GM19025 (cell line): ENCODE measurements around the gene UTF1.

Experiments
- ATAC-seq: cut with Tn5 transposase; IDR thresholded peaks from one replicate; pipeline ENCODE4 v1.9.1; 2021; ENCODE audit warnings: mild to moderate bottlenecking, low read depth, moderate library complexity; ENCODE audit not compliant: unreplicated experiment

Gene UTF1

GRCh38 chr10:133230044-133230361 lies at the start of gene UTF1:
Gene UTF1, plus strand, starts transcription at chr10:133230217. Its CDS starts 72 bp downstream, at chr10:133230289.
- ATAC-seq = no peak

GRCh38 chr10:133180965-133181639 lies 48.9 kb upstream of the UTF1 start:
- ATAC-seq = no peak

- no peak for ATAC-seq
Observed at GRCh38 chr10:133182190-133182589, 47.8 kb upstream of the UTF1 start.

- ATAC-seq = no peak
Observed at GRCh38 chr10:133182791-133183645, 47.0 kb upstream of the UTF1 start.

GRCh38 chr10:133183646-133184378 lies 46.2 kb upstream of the UTF1 start:
- no peak for ATAC-seq

- no peak for ATAC-seq
Observed at GRCh38 chr10:133184591-133185244, 45.3 kb upstream of the UTF1 start.

- no peak for ATAC-seq
Observed at GRCh38 chr10:133185421-133185820, 44.6 kb upstream of the UTF1 start.

GRCh38 chr10:133185916-133186315 lies 44.1 kb upstream of the UTF1 start:
- ATAC-seq = no peak

- no peak for ATAC-seq
Observed at GRCh38 chr10:133186416-133187090, 43.5 kb upstream of the UTF1 start.

- ATAC-seq = no peak
Observed at GRCh38 chr10:133187091-133187905, 42.7 kb upstream of the UTF1 start.

- ATAC-seq = no peak
Observed at GRCh38 chr10:133187906-133188681, 41.9 kb upstream of the UTF1 start.

GRCh38 chr10:133189256-133189655 lies 40.8 kb upstream of the UTF1 start:
- no peak for ATAC-seq

- ATAC-seq = no peak
Observed at GRCh38 chr10:133189726-133190125, 40.3 kb upstream of the UTF1 start.

- ATAC-seq = no peak
Observed at GRCh38 chr10:133190225-133190624, 39.8 kb upstream of the UTF1 start.

GRCh38 chr10:133191651-133192050 lies 38.4 kb upstream of the UTF1 start:
- ATAC-seq = no peak

- ATAC-seq = no peak
Observed at GRCh38 chr10:133194151-133194550, 35.9 kb upstream of the UTF1 start.

- ATAC-seq = no peak
Observed at GRCh38 chr10:133195096-133195495, 34.9 kb upstream of the UTF1 start.

GRCh38 chr10:133195611-133196010 lies 34.4 kb upstream of the UTF1 start:
- no peak for ATAC-seq
